ENCODE data around the gene NDUFAF8. TPM values are rescaled to one million over a fixed set of nuclear protein-coding genes. Genes with fewer than 3 reads are reported as not detected.

Gene NDUFAF8
- total RNA-seq, 1 donor from 2014 or later: 23.7 TPM

DNA sequence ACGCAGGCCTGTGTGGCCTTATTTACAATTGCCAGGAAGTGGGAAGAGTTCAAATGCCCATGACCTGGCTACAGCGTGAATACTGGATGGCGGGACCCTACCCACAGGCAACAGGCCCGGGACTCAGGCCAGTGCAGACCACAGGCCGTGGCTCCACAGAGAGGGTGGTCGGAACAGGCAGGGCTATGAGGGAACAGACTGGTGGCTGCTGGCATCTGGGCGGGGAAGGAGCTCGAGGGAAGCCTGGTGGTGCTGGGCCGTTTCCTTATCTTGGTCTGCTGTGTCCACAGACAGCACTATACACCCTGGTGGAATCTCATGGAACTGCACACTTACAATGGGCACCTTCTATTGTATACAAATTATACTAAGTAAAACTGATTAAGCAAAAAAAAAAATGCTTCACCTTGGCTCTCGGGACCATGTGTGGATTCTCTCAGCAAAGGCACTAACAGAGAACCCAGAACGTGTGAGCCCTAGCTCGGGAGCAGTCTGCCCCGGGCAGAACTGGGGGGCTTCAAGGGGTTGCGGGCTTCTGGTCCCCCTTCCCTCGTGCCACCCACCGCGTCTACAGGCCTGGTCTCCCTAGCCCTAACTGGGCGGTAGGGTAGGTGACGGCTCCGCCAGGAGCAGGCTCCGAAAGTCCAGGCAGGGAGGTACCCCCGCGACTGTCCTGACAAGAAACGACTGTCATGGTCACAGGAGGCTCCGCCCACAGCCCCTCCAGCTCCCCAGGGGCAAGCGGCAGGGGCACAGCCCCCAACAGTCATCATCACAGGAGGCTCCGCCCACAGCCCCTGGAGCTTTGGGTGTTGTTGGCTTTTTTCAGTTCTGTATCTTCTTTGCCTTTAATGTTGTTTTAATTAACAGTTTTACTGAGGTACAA lies 38.2 kb upstream of the NDUFAF8 start:
- DNase-seq: peak; percentile 78

DNA sequence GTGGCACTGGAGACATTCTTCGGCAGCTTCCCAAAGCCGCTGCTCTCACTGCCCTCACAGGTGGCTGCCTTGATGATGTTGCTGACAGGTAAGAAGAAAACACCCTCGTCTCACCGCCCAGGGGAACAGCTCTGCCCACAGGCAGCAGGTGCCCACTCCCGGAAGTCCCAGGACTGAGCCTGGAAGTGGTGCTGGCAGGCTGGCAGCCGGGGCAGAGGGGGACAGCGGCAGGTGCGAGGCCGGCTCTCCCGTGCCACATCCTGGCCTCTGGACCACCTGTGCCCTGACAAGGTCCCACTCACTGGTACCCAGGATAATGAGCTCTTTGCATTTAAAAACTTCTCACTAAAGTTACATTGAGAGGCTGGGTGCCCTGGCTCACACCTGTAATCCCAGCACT lies 36.8 kb upstream of the NDUFAF8 start:
- no peak for DNase-seq

DNA sequence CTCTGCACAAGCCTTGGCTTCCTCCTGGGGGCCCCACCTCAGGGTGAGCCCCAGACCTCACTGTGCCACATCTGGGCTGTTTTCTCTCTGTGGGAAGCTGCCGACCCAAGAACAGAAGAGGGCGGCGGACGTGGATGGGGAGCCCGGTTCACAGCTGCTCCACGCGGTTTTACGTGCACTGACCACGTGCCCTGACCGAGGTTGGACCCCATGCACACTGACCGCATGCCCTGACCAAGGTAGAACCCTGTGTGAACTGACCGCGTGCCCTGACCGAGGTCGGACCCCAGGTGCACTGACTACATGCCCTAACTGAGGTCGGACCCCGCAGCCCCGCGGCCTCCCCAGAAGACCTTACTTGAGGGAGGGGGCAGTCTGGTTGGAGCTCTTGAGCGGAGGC lies 36.0 kb upstream of the NDUFAF8 start:
- no peak for DNase-seq

DNA sequence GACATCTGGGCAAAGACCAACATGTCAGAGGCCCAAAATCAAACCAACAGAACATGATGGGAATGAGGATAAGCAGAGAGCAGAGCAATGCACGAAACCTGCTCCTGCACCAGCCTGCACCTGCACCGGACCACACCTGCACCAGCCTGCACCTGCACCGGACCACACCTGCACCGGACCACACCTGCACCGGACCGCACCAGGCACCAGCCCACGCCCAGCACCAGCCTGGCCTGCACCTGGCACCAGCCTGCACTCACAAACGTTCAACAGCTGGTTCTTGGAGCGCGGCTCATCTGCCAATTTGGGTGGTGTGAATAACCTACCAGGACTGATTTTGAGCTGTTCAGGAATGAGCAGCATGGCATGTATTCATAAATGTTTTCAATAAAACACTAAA lies 34.5 kb upstream of the NDUFAF8 start:
- DNase-seq: no peak

DNA sequence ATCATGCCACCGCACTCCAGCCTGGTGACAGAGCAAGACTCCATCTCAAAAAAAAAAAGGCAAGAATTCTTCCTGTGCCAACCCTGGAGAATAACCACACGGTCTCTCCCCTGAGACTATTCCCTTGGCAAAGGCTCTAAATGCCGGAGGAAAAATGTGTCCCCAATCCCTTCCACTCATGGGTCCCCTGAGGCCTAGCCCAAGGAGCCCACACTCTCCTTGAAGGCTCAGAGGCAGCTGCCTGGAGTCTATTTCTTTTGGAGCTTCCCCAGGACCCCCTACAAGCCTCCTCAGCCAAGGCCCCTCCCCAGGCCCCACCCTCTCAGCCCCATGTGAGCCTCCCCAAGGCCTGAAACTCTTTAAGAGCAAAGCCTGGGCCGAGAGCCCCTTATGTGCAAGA lies 33.0 kb upstream of the NDUFAF8 start:
- no peak for DNase-seq

DNA sequence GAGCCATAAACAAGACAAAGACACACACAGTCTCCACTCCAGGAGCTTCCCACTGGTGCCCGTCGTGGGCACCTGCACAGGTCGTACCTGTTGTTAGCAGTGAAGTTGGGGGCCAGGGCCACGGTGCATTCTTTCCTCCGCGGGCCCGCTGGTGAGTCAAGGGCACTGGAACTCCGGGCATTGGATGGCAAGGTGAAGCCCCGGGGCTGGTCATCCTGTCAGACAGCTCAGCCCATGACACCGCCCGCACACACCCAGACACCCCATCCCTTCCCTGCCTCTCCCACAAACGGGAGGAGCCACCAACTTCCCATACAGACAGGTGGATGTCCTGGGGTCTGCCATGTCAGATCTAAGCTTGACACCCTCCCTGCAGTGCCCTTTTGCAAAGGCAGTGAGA lies 32.5 kb upstream of the NDUFAF8 start:
- DNase-seq: no peak

DNA sequence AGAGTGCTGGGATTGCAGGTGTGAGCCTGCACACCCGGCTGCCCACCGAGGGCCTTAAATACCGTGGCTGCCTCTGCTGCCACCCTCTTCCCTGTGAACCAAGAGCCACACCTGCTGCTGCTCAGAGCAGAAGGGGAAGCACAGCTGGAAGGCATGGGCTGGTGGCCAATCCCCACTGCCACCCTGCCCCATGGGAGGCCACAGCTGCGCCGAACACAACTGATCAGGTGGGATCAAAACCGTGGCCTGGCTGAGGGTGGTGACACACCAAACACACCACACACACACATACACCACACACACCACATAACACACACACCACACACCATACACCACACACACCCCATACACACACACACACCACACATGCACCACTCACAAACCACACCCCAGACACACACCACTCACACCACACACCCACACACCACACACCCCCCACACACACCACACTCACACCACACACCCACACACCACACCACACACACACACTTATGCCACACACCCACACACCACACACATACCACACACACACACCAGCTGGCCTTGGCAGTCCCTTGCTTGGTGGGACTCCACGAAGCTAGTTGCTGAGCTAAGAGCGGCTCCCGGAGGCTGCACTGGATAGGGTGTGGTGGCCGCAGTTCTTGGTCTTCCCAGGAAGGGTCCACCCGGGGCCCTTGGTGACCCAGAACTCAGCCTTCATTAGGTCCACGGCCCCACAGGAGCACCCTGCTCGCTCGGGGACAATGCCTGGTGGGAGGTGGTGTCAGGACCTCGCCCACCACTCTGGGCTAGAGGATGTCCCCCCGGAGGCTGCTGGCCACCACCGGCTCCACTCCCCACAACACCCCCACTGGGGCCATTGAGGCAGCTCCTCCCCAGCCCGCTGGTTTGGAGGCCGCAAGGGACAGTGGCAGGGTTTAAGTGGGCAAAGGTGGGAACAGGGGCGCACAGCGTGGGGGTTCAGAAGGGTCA lies 31.2 kb upstream of the NDUFAF8 start:
- peak; percentile 70 for DNase-seq

DNA sequence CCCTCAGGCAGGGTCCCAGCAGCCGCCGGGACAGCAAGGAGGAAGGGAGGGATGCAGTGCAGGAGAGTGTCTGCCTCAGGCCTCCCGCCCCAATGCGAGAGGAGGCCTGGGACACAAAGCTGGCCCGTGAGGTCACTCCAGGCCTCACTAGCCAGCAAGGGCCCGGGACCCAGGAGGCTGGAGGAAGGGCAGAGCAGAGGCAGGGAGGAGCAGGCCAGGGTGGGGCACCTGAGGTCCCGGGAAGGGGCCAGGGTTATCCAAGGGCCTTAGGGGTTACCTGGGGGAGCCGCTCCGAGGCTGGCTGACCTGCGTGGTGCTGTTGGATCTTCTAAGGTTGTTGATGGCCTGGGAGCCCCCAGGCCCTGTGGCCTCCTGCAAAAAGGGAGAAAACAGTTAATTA lies 30.5 kb upstream of the NDUFAF8 start:
- DNase-seq: no peak

DNA sequence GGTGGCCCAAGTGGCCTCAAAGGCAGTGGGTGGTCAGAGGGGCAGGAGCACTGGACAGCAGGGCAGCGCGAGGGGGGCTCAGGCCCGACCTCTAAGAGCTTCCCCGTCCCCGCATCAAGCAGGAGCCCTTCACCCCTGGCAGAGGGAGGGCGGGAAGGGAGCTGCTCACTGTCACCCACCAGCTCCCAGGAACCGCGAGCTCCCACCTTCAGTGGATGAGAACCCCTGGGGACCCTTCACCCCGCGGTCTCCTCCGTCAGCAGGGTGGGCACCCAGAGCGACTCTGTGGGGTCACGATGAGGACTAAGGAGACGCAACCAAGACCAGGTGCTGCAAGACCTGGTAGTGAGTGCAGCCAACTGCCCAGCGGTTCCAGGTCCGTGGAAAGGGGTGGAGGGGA lies 30.0 kb upstream of the NDUFAF8 start:
- no peak for DNase-seq

DNA sequence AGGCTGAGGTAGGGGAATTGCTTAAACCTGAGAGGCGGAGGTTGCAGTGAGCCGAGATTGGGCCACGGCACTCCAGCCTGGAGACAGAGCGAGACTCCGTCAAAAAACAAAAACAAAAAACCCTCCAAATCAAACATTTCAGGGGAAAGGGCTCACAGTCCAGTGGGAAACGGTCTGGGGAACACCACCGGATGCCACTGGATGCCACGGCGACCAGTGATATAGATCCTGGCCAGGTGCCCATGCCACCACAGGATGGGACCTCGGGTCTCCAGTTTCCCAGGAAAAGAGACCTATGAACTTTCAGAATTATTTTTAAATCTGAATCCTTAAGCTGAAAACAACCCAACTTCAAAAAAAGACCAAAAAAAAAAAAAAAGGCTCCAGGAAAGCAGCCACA lies 28.7 kb upstream of the NDUFAF8 start:
- DNase-seq: no peak

DNA sequence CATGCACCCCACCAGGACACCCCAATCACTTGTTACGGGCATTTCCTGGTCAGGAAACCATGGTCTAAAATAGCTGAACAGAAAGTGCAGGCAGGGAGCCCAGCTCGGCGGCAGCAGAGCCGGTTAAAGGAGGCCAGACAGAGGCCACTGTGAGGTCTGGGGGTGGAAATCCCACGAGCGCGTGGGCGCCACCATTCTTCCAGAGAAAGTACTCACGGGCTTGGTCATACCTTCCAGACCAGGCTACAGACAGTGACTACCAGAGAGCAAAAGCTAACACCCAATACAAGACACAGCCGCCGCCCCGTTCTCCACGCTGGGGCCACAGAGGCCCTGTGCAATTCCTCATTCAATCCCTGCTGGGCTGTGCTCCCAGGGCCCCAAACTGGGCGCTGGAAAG lies 28.2 kb upstream of the NDUFAF8 start:
- no peak for DNase-seq

DNA sequence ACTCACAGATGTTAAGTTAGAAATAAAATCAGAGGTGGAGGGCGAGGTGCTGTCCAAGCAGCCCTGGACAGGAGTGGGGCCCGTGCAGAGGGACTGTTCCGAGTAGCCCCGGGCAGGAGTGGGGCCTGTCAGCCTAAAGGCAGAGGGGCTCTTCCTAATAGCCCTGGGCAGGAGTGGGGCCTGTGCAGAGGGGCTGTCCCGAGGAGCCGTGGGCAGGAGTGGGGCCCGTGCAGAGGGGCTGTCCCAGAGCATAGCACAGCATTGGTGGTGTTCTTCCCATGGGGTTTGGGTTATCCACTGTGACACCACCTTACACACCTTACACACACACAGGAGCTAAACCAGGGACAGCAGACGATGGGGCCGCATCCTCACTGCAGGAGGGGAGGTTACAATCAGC lies 26.8 kb upstream of the NDUFAF8 start:
- no peak for DNase-seq

DNA sequence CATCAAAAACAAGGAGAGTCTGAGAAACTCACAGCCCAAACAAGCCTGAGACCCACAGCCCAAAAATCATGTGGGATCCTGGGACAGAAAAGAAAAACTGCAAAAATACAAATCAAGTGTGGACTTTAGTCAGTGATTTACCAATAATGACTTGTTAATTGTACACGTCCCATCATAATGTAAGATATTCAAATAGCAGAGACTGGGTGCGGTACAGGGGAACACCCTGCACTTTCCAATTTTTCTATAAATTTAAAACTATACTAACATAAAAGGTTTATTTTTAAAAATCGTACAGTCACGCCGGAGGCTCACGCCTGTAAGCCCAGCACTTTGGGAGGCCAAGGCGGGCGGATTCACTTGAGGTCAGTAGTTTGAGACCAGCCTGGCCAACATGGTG lies 25.1 kb upstream of the NDUFAF8 start:
- DNase-seq: no peak

DNA sequence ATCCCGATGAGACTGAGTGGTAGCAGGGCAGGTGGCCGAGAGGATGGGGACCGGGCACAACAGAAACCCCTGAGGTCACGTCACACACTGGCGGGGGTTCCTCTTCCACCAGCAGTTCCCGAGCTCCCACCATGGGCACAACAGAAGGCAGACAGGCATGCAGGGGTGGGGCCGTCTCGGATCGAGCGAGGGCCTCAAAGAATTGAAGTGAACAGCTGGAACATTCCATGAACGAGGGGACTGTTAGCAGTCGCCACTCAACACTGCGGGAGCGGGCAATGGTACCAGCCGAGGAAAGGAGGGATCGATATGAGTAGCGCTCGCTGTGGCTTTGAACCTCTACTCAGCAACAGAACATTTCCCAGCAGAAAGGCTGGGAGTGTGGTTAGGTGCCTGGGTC lies 21.6 kb upstream of the NDUFAF8 start:
- peak; percentile 88 for DNase-seq

DNA sequence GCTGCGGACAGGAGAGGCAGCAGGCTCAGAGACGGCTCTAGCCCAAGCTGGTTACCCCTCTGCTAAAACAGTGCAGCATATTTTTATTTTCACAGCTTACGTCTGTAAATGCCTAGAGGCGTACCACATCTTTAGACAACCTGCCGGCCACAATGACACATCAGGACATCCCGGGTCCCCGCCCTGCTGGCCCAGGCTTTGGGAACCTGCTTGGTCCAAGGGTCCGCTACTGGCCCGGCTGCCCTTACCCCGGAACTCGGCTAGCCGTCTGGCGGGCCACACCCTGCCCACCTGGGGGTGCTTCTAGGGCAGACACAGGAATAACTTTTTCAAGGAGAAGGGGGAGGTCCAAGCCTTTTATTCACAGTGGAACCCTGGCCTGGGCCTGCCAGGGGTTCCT lies 20.7 kb upstream of the NDUFAF8 start:
- DNase-seq: no peak

DNA sequence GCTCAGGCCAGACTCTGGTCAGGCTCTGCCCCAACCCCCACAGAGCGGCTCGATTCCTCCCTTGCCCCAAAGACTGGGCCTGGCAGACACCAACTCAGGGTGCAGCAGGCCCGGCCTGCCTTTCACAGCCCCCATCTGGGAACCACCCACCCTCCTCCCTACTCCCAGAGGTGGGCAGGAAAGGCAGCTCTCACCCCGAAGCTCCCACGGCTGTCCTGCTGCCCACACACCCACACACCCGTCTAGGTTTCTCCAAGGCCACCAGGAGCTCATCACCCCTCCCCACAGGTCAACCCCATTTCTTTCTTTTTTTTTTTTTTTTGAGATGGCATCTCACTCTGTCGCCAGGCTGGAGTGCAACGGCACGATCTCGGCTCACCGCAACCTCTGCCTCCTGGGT lies 20.1 kb upstream of the NDUFAF8 start:
- no peak for DNase-seq

DNA sequence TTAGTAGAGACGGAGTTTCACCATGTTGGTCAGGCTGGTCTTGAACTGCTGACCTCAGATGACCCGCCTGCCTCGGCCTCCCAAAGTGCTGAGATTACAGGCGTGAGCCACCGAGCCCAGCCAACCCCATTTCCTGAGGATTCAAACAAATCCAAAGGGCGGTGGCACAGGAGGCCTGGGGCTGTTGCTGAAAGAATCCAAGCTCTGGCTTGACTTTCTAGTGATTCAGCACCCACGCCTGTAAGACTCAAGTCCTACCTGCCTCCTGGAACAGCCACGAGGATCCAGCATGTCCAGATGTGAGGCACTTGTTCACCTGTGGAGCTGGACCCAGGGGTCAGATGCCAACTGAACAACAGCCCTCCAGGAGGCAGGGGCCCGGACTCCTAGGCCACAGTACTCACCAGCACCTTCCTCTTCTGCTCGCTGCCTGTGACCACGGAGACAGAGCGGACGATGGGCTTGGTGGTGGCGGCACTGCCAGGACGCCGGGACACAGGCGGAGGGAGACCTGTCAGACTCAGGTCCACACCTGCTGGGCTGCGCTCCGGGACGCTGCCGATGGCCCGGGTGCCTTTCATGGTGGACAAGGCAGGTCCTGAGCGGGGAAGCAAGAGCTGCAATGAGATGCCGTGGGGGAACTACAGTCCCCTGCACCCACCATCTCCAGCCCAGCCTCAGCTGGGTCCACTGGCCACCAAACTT lies 19.5 kb upstream of the NDUFAF8 start:
- no peak for DNase-seq

DNA sequence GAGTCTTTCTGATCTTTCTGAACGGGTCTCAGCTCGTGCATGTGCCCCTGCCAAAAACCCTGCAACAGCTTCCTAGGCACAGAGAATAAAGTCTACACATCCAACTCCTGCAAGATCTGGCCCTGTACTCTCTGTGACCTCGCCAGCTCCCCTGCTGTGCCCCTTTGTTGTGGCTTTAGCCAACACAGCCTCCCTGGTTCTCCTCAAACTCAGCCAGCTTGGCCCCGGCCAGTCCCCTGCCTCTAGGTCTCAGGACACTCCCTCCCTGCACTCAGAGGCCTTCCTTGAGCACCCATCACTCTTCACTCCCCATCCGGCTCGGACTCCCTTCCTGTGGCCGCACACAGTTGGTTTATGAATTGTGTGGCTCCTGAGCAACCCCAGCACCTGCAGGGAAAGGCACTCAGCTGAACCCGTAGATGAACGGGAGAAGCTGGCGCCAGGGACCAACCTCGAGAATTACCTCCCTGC lies 17.7 kb upstream of the NDUFAF8 start:
- DNase-seq: no peak

DNA sequence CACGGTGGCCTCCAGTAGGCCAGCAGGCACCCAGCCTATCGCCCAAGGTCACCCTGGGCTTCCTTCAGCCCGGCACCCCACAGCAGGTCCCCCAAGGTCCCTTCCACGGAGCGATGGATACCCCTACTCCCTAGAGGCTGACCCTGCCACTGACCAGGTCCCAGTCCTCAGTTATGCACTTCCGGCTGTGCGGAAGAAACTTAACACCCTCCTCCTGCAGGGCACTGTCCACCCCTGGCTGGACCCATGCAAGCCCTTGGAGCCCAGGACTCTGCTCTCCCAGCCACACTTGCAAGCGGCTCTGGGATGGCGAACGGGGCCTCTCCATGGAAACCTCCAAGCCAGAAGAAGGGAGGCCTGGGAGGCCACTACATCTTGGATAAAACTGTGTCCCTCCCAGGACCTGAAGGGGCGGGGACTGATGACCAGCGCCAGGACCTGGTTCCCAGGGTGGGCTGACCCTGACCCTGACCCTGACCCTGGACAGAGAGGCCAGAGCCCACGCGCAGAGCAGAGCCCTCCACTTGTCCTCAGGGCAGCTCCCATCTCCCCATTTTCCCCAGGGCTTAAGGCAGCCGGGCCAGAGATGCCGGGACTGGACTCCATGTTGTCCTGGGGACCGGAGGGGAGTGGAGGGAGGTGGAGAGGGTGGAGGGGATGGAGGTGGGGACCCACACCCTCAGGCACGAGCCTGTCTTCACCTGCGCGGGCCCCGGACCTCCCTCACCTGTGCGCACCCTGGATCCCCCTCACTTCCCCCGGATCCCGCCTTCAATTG lies 17.1 kb upstream of the NDUFAF8 start:
- DNase-seq: no peak

DNA sequence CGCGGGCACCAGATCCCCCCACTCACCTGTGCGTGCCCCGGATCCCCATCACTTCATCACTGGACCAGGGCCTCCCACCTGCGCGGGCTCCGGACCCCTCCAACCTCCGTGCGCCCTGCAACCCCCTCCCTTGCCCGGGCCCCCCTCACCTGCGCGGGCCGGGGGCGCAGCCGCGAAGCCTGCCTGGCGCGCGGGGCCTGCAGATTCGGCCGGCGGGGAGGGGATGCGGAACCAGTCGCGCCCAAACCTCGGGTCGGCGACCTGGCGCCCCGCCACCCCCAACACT lies 16.6 kb upstream of the NDUFAF8 start:
- DNase-seq: no peak

DNA sequence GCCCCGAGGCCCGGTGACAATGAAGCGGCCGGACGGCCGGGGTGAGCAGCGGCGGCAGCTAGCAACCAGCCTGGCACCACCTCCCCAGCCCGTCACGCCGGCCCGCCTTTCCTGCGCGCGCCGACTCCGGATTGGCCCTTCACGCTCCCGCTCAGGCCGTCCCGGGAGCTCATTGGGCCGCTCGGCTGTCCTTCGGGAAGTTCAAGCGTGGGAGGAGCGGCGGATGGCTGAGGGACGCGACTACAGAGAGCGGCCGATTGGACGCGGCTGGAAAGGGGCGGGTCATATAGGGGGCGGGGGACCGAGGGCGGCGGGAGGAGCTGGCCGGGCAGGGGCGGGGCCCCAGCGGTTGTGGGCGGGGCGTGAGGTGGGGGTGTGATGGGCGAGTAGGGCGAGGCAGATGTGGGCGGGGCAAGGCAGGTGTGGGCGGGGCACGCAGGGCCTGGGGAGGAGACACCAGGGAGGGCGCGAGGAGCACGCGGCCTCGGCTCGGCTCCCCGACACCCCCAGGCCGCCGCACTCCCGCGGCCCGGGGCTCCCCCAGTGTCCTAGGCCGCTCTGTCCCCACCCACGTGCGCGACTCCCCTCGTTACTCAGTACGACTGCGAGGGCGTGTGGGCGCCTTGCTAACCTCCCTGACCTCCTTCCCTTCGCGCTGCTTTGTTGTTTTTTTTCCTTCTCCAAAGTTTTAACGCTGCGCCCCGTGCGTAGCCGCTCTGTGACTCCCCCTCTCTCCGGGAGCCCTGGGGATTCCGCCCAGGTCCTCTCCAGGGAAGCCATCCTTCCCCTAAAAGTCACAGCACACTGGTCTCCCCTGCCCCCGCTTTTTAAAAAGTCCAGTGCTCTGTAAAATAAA lies 16.0 kb upstream of the NDUFAF8 start, which contains the start of gene CEP131:
TSS of gene CEP131 (minus strand) at position 60 of the 856 bp plus-strand sequence. CDS start 2,909 bp downstream, outside the sequence.
- peak; percentile 99 for DNase-seq
